Activated CD4-positive, alpha-beta memory T cell treated with anti-CD3 and anti-CD28 coated beads, Interleukin-2, amount 10 ng/mL, durations not matched to agents 7 days and 5 days (primary cell): ENCODE data around the gene SOWAHC. TPM values are rescaled to one million over a fixed set of nuclear protein-coding genes. Genes with fewer than 3 reads are reported as not detected.
A peak's percentile ranks its signal among the peaks of the same experiment; 100 is the strongest.

Source experiments
- CTCF ChIA-PET: fragments of 350-600 bp; sonication (Branson Sonifier 250); formaldehyde crosslinking; loops from one replicate; lab custom pipeline; 2021; ENCODE audit warnings: antibody characterized with exemption, inconsistent platforms; lab: Charles Lee
- POLR2A ChIA-PET: fragments of 350-600 bp; sonication (Branson Sonifier 250); formaldehyde crosslinking; loops from one replicate; lab custom pipeline; 2021; ENCODE audit warnings: antibody characterized with exemption; lab: Charles Lee
- DNase-seq: peaks from one replicate; pipeline ENCODE4 v3.0.0-alpha.2; 2020
- H3K27ac Mint-ChIP-seq: one replicate; pipeline ENCODE4 v1.8.0; 2021; ENCODE audit warnings: mild to moderate bottlenecking, mixed read lengths
- H3K27me3 Mint-ChIP-seq: one replicate; pipeline ENCODE4 v1.8.0; 2021; ENCODE audit warnings: mixed read lengths
- H3K36me3 Mint-ChIP-seq: one replicate; pipeline ENCODE4 v1.8.0; 2021; ENCODE audit warnings: low read depth, mixed read lengths
- H3K4me1 Mint-ChIP-seq: one replicate; pipeline ENCODE4 v1.8.0; 2021; ENCODE audit warnings: mixed read lengths
- H3K4me3 Mint-ChIP-seq: one replicate; pipeline ENCODE4 v1.8.0; 2021; ENCODE audit warnings: mild to moderate bottlenecking, mixed read lengths
- H3K9me3 Mint-ChIP-seq: one replicate; pipeline ENCODE4 v1.8.0; 2021; ENCODE audit warnings: mixed read lengths
- total RNA-seq, 2 experiments: library from RNA; stranded (reverse); gene quantifications; one replicate each; pipeline ENCODE4 v1.2.3, GENCODE V29; 2021

SOWAHC gene
- total RNA-seq, 2 experiments from 2014 or later, result 0.90 to 1.1 TPM

GRCh38 chr2:109604597-109604996 lies 9.6 kb upstream of the SOWAHC start:
- no peak overlapping the region for H3K4me3 Mint-ChIP-seq
- CTCF ChIA-PET, result interaction anchor here (2.7 kb wide), 1 partner anchor 59 kb away, joined by 7 read pairs; no protein-coding TSS in a partner anchor
- H3K27me3 Mint-ChIP-seq, result peaks cover 31% of the 10 kb centered on the region
- H3K27ac Mint-ChIP-seq, result no peak overlapping the region
- H3K4me1 Mint-ChIP-seq, result peaks cover 3% of the 10 kb centered on the region
- no peak for DNase-seq
- no peaks in the 10 kb centered on the region for H3K9me3 Mint-ChIP-seq
- POLR2A ChIA-PET, result no interaction called here
- H3K36me3 Mint-ChIP-seq, result no peaks in the 10 kb centered on the region

- H3K9me3 Mint-ChIP-seq, result no peaks in the 10 kb centered on the region
- no peak for DNase-seq
- H3K27me3 Mint-ChIP-seq, result peaks cover 41% of the 10 kb centered on the region
- no peak overlapping the region for H3K27ac Mint-ChIP-seq
- ChIA-PET POLR2A (no interaction called here), CTCF (no interaction called here)
- H3K36me3 Mint-ChIP-seq, result peaks cover under 1% of the 10 kb centered on the region
- H3K4me3 Mint-ChIP-seq, result no peak overlapping the region
- H3K4me1 Mint-ChIP-seq, result peaks cover 7% of the 10 kb centered on the region
Measured at GRCh38 chr2:109607766-109608165, 6.4 kb upstream of the SOWAHC start.

GRCh38 chr2:109609352-109610024 lies 4.7 kb upstream of the SOWAHC start:
- Mint-ChIP-seq H3K4me1 (peaks cover 15% of the 10 kb centered on the region), H3K27me3 (peaks cover 50% of the 10 kb centered on the region), H3K9me3 (no peaks in the 10 kb centered on the region), H3K27ac (no peak overlapping the region), H3K36me3 (peaks cover 6% of the 10 kb centered on the region), H3K4me3 (no peak overlapping the region)
- ChIA-PET POLR2A (no interaction called here), CTCF (interaction anchor here (0.7 to 1.5 kb wide), 3 partner anchors 13 to 1296 kb away, joined by 3 to 5 read pairs (median 4); no protein-coding TSS in a partner anchor)
- DNase-seq, result no peak

- no peaks in the 10 kb centered on the region for H3K9me3 Mint-ChIP-seq
- peaks cover 15% of the 10 kb centered on the region for H3K4me1 Mint-ChIP-seq
- no peak for DNase-seq
- no peak overlapping the region for H3K27ac Mint-ChIP-seq
- no peak overlapping the region for H3K4me3 Mint-ChIP-seq
- H3K36me3 Mint-ChIP-seq, result peaks cover 6% of the 10 kb centered on the region
- peaks cover 64% of the 10 kb centered on the region for H3K27me3 Mint-ChIP-seq
- ChIA-PET CTCF (interaction anchor here (0.7 to 1.1 kb wide), 3 partner anchors 41 to 124 kb away, joined by 3 read pairs; no protein-coding TSS in a partner anchor), POLR2A (no interaction called here)
Measured at GRCh38 chr2:109611467-109612095, 2.6 kb upstream of the SOWAHC start.

- Mint-ChIP-seq H3K9me3 (no peaks in the 10 kb centered on the region), H3K4me1 (peaks cover 15% of the 10 kb centered on the region), H3K36me3 (peaks cover 6% of the 10 kb centered on the region), H3K4me3 (peak overlapping the region; percentile 80), H3K27ac (peak overlapping the region; percentile 37), H3K27me3 (peaks cover 67% of the 10 kb centered on the region)
- CTCF ChIA-PET, result interaction anchor here (0.6 kb wide), 1 partner anchor 39 kb away, joined by 3 read pairs; no protein-coding TSS in a partner anchor
- POLR2A ChIA-PET, result interaction anchor here (1.0 kb wide), 1 partner anchor 25 kb away, joined by 3 read pairs; no protein-coding TSS in a partner anchor
- no peak for DNase-seq
Measured at GRCh38 chr2:109613081-109613921, 863 bp upstream of the SOWAHC start.

- Mint-ChIP-seq H3K4me3 (no peak overlapping the region), H3K4me1 (peaks cover 9% of the 10 kb centered on the region), H3K36me3 (peaks cover 6% of the 10 kb centered on the region), H3K9me3 (no peaks in the 10 kb centered on the region), H3K27ac (no peak overlapping the region), H3K27me3 (peaks cover 65% of the 10 kb centered on the region)
- ChIA-PET POLR2A (interaction anchor here (0.6 kb wide), 1 partner anchor 19 kb away, joined by 3 read pairs; no protein-coding TSS in a partner anchor), CTCF (no interaction called here)
- DNase-seq, result no peak
Measured at GRCh38 chr2:109614715-109615636, 812 bp downstream of the SOWAHC start.

GRCh38 chr2:109615637-109616144 lies 1.5 kb downstream of the SOWAHC start:
- Mint-ChIP-seq H3K27ac (no peak overlapping the region), H3K36me3 (peaks cover 6% of the 10 kb centered on the region), H3K4me3 (peak overlapping the region; percentile 15), H3K9me3 (no peaks in the 10 kb centered on the region), H3K27me3 (peaks cover 63% of the 10 kb centered on the region), H3K4me1 (peaks cover 9% of the 10 kb centered on the region)
- ChIA-PET POLR2A (no interaction called here), CTCF (no interaction called here)
- no peak for DNase-seq

- POLR2A ChIA-PET, result no interaction called here
Measured at GRCh38 chr2:109616184-109616583, 2.0 kb downstream of the SOWAHC start.

GRCh38 chr2:109619032-109619615 lies 5.0 kb downstream of the SOWAHC start:
- Mint-ChIP-seq H3K36me3 (no peaks in the 10 kb centered on the region), H3K4me3 (no peak overlapping the region), H3K4me1 (no peaks in the 10 kb centered on the region), H3K27ac (no peak overlapping the region), H3K9me3 (no peaks in the 10 kb centered on the region), H3K27me3 (peaks cover 38% of the 10 kb centered on the region)
- no peak for DNase-seq
- POLR2A ChIA-PET, result no interaction called here
- CTCF ChIA-PET, result no interaction called here

More at GRCh38 chr2:109616184-109616583, 2.0 kb downstream of the SOWAHC start:
- Mint-ChIP-seq H3K27ac (no peak overlapping the region), H3K36me3 (peaks cover 6% of the 10 kb centered on the region), H3K4me3 (no peak overlapping the region), H3K9me3 (no peaks in the 10 kb centered on the region), H3K4me1 (peaks cover 9% of the 10 kb centered on the region), H3K27me3 (peaks cover 58% of the 10 kb centered on the region)
- no peak for DNase-seq
- CTCF ChIA-PET, result interaction anchor here (1.9 kb wide), 1 partner anchor 71 kb away, joined by 4 read pairs; no protein-coding TSS in a partner anchor

GRCh38 chr2:109623297-109623696 lies 9.1 kb downstream of the SOWAHC start:
- no peak for DNase-seq
- CTCF ChIA-PET, result no interaction called here

GRCh38 chr2:109623923-109624322 lies 9.8 kb downstream of the SOWAHC start:
- POLR2A ChIA-PET, result no interaction called here
- CTCF ChIA-PET, result no interaction called here
- Mint-ChIP-seq H3K4me3 (no peak overlapping the region), H3K4me1 (no peaks in the 10 kb centered on the region), H3K27ac (no peak overlapping the region), H3K27me3 (peaks cover 20% of the 10 kb centered on the region), H3K9me3 (no peaks in the 10 kb centered on the region), H3K36me3 (no peaks in the 10 kb centered on the region)
- DNase-seq, result no peak

More at GRCh38 chr2:109623297-109623696, 9.1 kb downstream of the SOWAHC start:
- no peak overlapping the region for H3K27ac Mint-ChIP-seq
- no peaks in the 10 kb centered on the region for H3K9me3 Mint-ChIP-seq
- H3K4me1 Mint-ChIP-seq, result no peaks in the 10 kb centered on the region
- H3K36me3 Mint-ChIP-seq, result no peaks in the 10 kb centered on the region
- POLR2A ChIA-PET, result no interaction called here
- no peak overlapping the region for H3K4me3 Mint-ChIP-seq
- peaks cover 23% of the 10 kb centered on the region for H3K27me3 Mint-ChIP-seq
